ENCODE results near the gene VPS52. TPM values are rescaled to one million over a fixed set of nuclear protein-coding genes. Genes with fewer than 3 reads are reported as not detected.

The VPS52 gene
- total RNA-seq, 4 donors from 2014 or later = 37.7 to 46.5 (median 45.2) TPM

DNA sequence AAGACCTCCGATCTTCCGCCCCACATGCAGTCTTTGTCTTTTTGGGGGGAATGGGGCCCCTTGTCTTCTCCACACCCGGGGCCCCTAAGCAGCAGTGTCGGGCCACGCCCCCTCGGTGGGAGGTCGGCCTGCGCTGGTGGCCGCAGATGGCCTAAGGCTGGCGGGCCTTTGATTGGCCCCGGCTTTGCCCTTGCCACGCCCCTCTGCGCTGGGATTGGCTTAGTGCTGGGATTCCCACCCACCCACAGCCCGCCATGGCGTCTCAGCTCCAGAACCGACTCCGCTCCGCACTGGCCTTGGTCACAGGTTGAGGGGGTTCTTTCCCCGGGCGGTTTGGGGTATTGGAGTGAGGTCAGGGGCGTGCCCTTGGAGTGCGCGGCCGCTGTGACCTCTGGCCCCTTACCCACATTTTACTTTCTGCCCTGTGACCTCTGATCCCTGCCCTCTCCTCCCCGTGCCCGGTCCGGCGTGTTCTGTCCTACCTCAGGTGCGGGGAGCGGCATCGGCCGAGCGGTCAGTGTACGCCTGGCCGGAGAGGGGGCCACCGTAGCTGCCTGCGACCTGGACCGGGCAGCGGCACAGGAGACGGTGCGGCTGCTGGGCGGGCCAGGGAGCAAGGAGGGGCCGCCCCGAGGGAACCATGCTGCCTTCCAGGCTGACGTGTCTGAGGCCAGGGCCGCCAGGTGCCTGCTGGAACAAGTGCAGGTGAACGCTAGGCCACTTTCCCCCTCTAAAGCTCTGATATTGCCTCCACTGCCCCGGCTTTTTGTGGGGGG, 67.1 kb downstream of the VPS52 start, which contains the start of gene HSD17B8:
TSS of gene HSD17B8 (plus strand) at position 241 of the 776 bp plus-strand sequence. CDS start at position 255, 14 bp downstream.
- Histone ChIP-seq H3K36me3 (peaks cover 0 to 23% (median 0%) of the 10 kb centered on the region in 3 donors), H3K27ac (peak within 1 kb of the TSS in 3 of 4 donors; percentile 53 to 80 (median 78)), H3K9me3 (no peaks in the 10 kb centered on the region), H3K4me3 (peak within 1 kb of the TSS; percentile 35 to 78 (median 58)), H3K27me3 (no peaks in the 10 kb centered on the region), H3K4me1 (peaks cover 3 to 73% (median 40%) of the 10 kb centered on the region in 4 donors)
- DNase-seq (ENCODE audit: low spot score in 2 of 2) = peak; percentile 94
- 1 to 2% methylated on average over 31 to 44 of the region's 48 CpGs for WGBS, 2 donors
- TF ChIP-seq EP300 (IDR thresholded peaks at IDR 0.05) (peak in 1 of 2 donors; percentile 72), POLR2A (IDR thresholded peaks at IDR 0.05) (peak; percentile 40 to 63), CTCF (IDR thresholded peaks at IDR 0.05) (no peak)

- WGBS, 2 donors = 2 to 5% methylated on average over 4 of the region's 4 CpGs
- no peak for DNase-seq (ENCODE audit: low spot score in 2 of 2)
- no peaks in the 10 kb centered on the region for H3K27me3 ChIP-seq
- TF ChIP-seq EP300 (IDR thresholded peaks at IDR 0.05) (no peak), POLR2A (IDR thresholded peaks at IDR 0.05) (no peak), CTCF (IDR thresholded peaks at IDR 0.05) (no peak)
- peak overlapping the region in 2 of 4 donors; percentile 78 to 80 for H3K27ac ChIP-seq
- peaks cover 0 to 20% (median 0%) of the 10 kb centered on the region in 3 donors for H3K36me3 ChIP-seq
- peak overlapping the region in 2 of 4 donors; percentile 76 to 78 for H3K4me3 ChIP-seq
- peaks cover 3 to 73% (median 45%) of the 10 kb centered on the region in 4 donors for H3K4me1 ChIP-seq
- H3K9me3 ChIP-seq = no peaks in the 10 kb centered on the region
Measured at GRCh38 chr6:33204165-33204414, 67.6 kb downstream of the VPS52 start.

- no peaks in the 10 kb centered on the region for H3K27me3 ChIP-seq
- peaks cover 0 to 20% (median 0%) of the 10 kb centered on the region in 3 donors for H3K36me3 ChIP-seq
- no peaks in the 10 kb centered on the region for H3K9me3 ChIP-seq
- no peak overlapping the region for H3K4me3 ChIP-seq
- peaks cover 3 to 73% (median 47%) of the 10 kb centered on the region in 4 donors for H3K4me1 ChIP-seq
- H3K27ac ChIP-seq = no peak overlapping the region
- WGBS, 2 donors = 87 to 92% methylated on average over 6 to 7 of the region's 7 CpGs
- TF ChIP-seq POLR2A (IDR thresholded peaks at IDR 0.05) (no peak), EP300 (IDR thresholded peaks at IDR 0.05) (no peak), CTCF (IDR thresholded peaks at IDR 0.05) (no peak)
- DNase-seq (ENCODE audit: low spot score in 2 of 2) = no peak
Measured at GRCh38 chr6:33203443-33204164, 68.1 kb downstream of the VPS52 start.

DNA sequence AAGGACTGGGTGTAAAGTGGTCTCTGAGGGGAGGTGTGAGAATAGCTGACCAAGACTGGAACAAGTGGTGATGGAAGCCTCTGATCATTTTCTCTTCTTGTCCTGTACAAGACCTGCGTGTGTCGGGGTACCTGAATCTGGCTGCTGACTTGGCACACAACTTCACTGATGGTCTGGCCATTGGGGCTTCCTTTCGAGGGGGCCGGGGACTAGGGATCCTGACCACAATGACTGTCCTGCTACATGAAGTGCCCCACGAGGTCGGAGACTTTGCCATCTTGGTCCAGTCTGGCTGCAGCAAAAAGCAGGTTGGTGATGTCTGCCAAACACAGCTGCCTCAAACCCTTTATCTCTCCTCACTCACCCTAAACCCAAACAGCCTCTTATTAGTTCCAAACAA, 68.9 kb downstream of the VPS52 start:
- 81% methylated on average over 6 of the region's 6 CpGs for WGBS, 2 donors

More for the DNA sequence above, 68.9 kb downstream of the VPS52 start:
- Histone ChIP-seq H3K4me3 (no peak overlapping the region), H3K36me3 (peaks cover 0 to 21% (median 0%) of the 10 kb centered on the region in 3 donors), H3K27me3 (no peaks in the 10 kb centered on the region), H3K4me1 (peaks cover 3 to 80% (median 53%) of the 10 kb centered on the region in 4 donors), H3K27ac (no peak overlapping the region), H3K9me3 (no peaks in the 10 kb centered on the region)
- TF ChIP-seq POLR2A (IDR thresholded peaks at IDR 0.05) = no peak
- no peak for TF ChIP-seq CTCF (IDR thresholded peaks at IDR 0.05)
- no peak for TF ChIP-seq EP300 (IDR thresholded peaks at IDR 0.05)
- DNase-seq (ENCODE audit: low spot score in 2 of 2) = no peak
